T-helper 1 cell treated with Interleukin-12 subunit alpha and Interleukin-12 subunit beta and Interleukin-4 antibody, amounts not matched to agents 30 μg/mL and 1 μg/mL, for 36 hours (primary cell): Measurements from ENCODE around the gene IFRD2.
A peak's percentile ranks its signal among the peaks of the same experiment; 100 is the strongest.

Experiments
- H3K27ac Mint-ChIP-seq: one replicate; pipeline ENCODE4 v1.8.0; 2021; ENCODE audit warnings: mild to moderate bottlenecking, mixed read lengths
- H3K27me3 Mint-ChIP-seq: one replicate; pipeline ENCODE4 v1.8.0; 2021; ENCODE audit warnings: low read depth, mixed read lengths
- H3K36me3 Mint-ChIP-seq: one replicate; pipeline ENCODE4 v1.8.0; 2021; ENCODE audit warnings: low read depth, mixed read lengths
- H3K4me1 Mint-ChIP-seq: one replicate; pipeline ENCODE4 v1.8.0; 2021; ENCODE audit warnings: low read depth, mixed read lengths
- H3K4me3 Mint-ChIP-seq: one replicate; pipeline ENCODE4 v1.8.0; 2021; ENCODE audit warnings: mild to moderate bottlenecking, moderate library complexity, mixed read lengths
- H3K9me3 Mint-ChIP-seq: one replicate; pipeline ENCODE4 v1.8.0; 2021; ENCODE audit warnings: mixed read lengths

Gene IFRD2

GRCh38 chr3:50238549-50239026 is 53.6 kb downstream of the IFRD2 start:
- Mint-ChIP-seq H3K9me3 (no peaks in the 10 kb centered on the region), H3K27me3 (no peaks in the 10 kb centered on the region), H3K36me3 (peaks cover 25% of the 10 kb centered on the region), H3K4me3 (peak overlapping the region; percentile 91), H3K4me1 (peaks cover 45% of the 10 kb centered on the region), H3K27ac (peak overlapping the region; percentile 82)

GRCh38 chr3:50237754-50238548 is 54.3 kb downstream of the IFRD2 start:
- peaks cover 25% of the 10 kb centered on the region for H3K36me3 Mint-ChIP-seq
- H3K4me3 Mint-ChIP-seq, result peak overlapping the region; percentile 91
- H3K4me1 Mint-ChIP-seq, result peaks cover 45% of the 10 kb centered on the region
- no peaks in the 10 kb centered on the region for H3K27me3 Mint-ChIP-seq
- H3K27ac Mint-ChIP-seq, result peak overlapping the region; percentile 82
- no peaks in the 10 kb centered on the region for H3K9me3 Mint-ChIP-seq
